ENCODE measurements around the gene TSPAN3. TPM values are rescaled to one million over a fixed set of nuclear protein-coding genes. Genes with fewer than 3 reads are reported as not detected.

The TSPAN3 gene
- total RNA-seq, 2 experiments from 2014 or later, result 35.2 to 47.2 TPM

- ChIA-PET CTCF (ENCODE audit: unreplicated experiment) (no interaction called here), POLR2A (interaction anchor here (0.9 kb wide), 1 partner anchor 34 kb away, joined by 3 read pairs; no protein-coding TSS in a partner anchor)
- H3K27ac ChIP-seq (ENCODE audit: low read depth, low read length, poor library complexity, severe bottlenecking), result no peak overlapping the region
- no peaks in the 10 kb centered on the region for H4K20me1 ChIP-seq (ENCODE audit: insufficient read depth, low read length)
- H3K36me3 ChIP-seq (ENCODE audit: insufficient read depth, low read length), result no peaks in the 10 kb centered on the region; the same call in 1 of the 2 replicates
- no peak overlapping the region for H3K4me3 ChIP-seq (ENCODE audit: low read depth, low read length, poor library complexity, severe bottlenecking)
- no peak for DNase-seq (ENCODE audit: low spot score)
- no peaks in the 10 kb centered on the region for H3K79me2 ChIP-seq (ENCODE audit: insufficient read depth, low read depth, low read length)
- TF ChIP-seq EZH2phosphoT487 (IDR thresholded peaks at IDR 0.05; ENCODE audit: borderline replicate concordance, low read depth, low read length) (no peak), CTCF (conservative IDR thresholded peaks at IDR 0.05; ENCODE audit: low read length) (no peak)
- BruUV-seq (replicated peaks), result no TSS peak
- H3K4me1 ChIP-seq (ENCODE audit: insufficient read depth, low read length, poor library complexity, severe bottlenecking), result no peaks in the 10 kb centered on the region
- no peak overlapping the region for H2AFZ ChIP-seq (ENCODE audit: low read length)
- intact Hi-C loops (cut with micrococcal nuclease; ENCODE audit: unreplicated experiment), result no loop called here
- no peaks in the 10 kb centered on the region for H3K9me2 ChIP-seq (ENCODE audit: insufficient read depth, low read length)
- no peak overlapping the region for H3K4me2 ChIP-seq (ENCODE audit: low read length)
- H3K9me3 ChIP-seq (ENCODE audit: low read length), result peaks cover 10% of the 10 kb centered on the region; the same call in 1 of the 2 replicates
Observed at GRCh38 chr15:77040673-77041072, 30.2 kb downstream of the TSPAN3 start.

- DNase-seq (ENCODE audit: low spot score), result no peak
- Histone ChIP-seq H3K36me3 (ENCODE audit: insufficient read depth, low read length) (no peaks in the 10 kb centered on the region), H3K4me3 (ENCODE audit: low read depth, low read length, poor library complexity, severe bottlenecking) (no peak overlapping the region), H3K4me2 (ENCODE audit: low read length) (no peak overlapping the region), H3K27ac (ENCODE audit: low read depth, low read length, poor library complexity, severe bottlenecking) (no peak overlapping the region), H4K20me1 (ENCODE audit: insufficient read depth, low read length) (no peaks in the 10 kb centered on the region), H3K9me2 (ENCODE audit: insufficient read depth, low read length) (no peaks in the 10 kb centered on the region), H2AFZ (ENCODE audit: low read length) (no peak overlapping the region), H3K79me2 (ENCODE audit: insufficient read depth, low read depth, low read length) (no peaks in the 10 kb centered on the region), H3K4me1 (ENCODE audit: insufficient read depth, low read length, poor library complexity, severe bottlenecking) (no peaks in the 10 kb centered on the region), H3K9me3 (ENCODE audit: low read length) (peaks cover 10% of the 10 kb centered on the region; the same call in 1 of the 2 replicates)
- ChIA-PET CTCF (ENCODE audit: unreplicated experiment) (no interaction called here), POLR2A (no interaction called here)
- intact Hi-C loops (cut with micrococcal nuclease; ENCODE audit: unreplicated experiment), result no loop called here
- BruUV-seq (replicated peaks), result no TSS peak
- TF ChIP-seq CTCF (conservative IDR thresholded peaks at IDR 0.05; ENCODE audit: low read length) (no peak), EZH2phosphoT487 (IDR thresholded peaks at IDR 0.05; ENCODE audit: borderline replicate concordance, low read depth, low read length) (no peak)
Observed at GRCh38 chr15:77039848-77040247, 31.1 kb downstream of the TSPAN3 start.

GRCh38 chr15:77039217-77039533 lies 31.7 kb downstream of the TSPAN3 start:
- Histone ChIP-seq H3K4me2 (ENCODE audit: low read length) (no peak overlapping the region), H3K79me2 (ENCODE audit: insufficient read depth, low read depth, low read length) (no peaks in the 10 kb centered on the region), H2AFZ (ENCODE audit: low read length) (no peak overlapping the region), H3K27ac (ENCODE audit: low read depth, low read length, poor library complexity, severe bottlenecking) (no peak overlapping the region), H3K9me2 (ENCODE audit: insufficient read depth, low read length) (no peaks in the 10 kb centered on the region), H3K4me1 (ENCODE audit: insufficient read depth, low read length, poor library complexity, severe bottlenecking) (no peaks in the 10 kb centered on the region), H3K9me3 (ENCODE audit: low read length) (peaks cover 10% of the 10 kb centered on the region; the same call in 1 of the 2 replicates), H4K20me1 (ENCODE audit: insufficient read depth, low read length) (no peaks in the 10 kb centered on the region), H3K4me3 (ENCODE audit: low read depth, low read length, poor library complexity, severe bottlenecking) (no peak overlapping the region), H3K36me3 (ENCODE audit: insufficient read depth, low read length) (no peaks in the 10 kb centered on the region)
- intact Hi-C loops (cut with micrococcal nuclease; ENCODE audit: unreplicated experiment), result no loop called here
- BruUV-seq (replicated peaks), result no TSS peak
- ChIA-PET CTCF (ENCODE audit: unreplicated experiment) (no interaction called here), POLR2A (no interaction called here)
- TF ChIP-seq CTCF (conservative IDR thresholded peaks at IDR 0.05; ENCODE audit: low read length), result no peak
- no peak for TF ChIP-seq EZH2phosphoT487 (IDR thresholded peaks at IDR 0.05; ENCODE audit: borderline replicate concordance, low read depth, low read length)
- no peak for DNase-seq (ENCODE audit: low spot score)

Data from OCI-LY7 (cell line).